GM19395 (cell line): ENCODE data around the gene LDLRAD2.
"Not testable (repeated sequence)": the region's sequence is repeated elsewhere in the genome, so short reads cannot be mapped to it uniquely, and the experiment has no call there.

Experiments used
- ATAC-seq: cut with Tn5 transposase; IDR thresholded peaks from one replicate; pipeline ENCODE4 v1.9.1; 2021; ENCODE audit warnings: mild to moderate bottlenecking, moderate library complexity; ENCODE audit not compliant: unreplicated experiment

Gene LDLRAD2

DNA sequence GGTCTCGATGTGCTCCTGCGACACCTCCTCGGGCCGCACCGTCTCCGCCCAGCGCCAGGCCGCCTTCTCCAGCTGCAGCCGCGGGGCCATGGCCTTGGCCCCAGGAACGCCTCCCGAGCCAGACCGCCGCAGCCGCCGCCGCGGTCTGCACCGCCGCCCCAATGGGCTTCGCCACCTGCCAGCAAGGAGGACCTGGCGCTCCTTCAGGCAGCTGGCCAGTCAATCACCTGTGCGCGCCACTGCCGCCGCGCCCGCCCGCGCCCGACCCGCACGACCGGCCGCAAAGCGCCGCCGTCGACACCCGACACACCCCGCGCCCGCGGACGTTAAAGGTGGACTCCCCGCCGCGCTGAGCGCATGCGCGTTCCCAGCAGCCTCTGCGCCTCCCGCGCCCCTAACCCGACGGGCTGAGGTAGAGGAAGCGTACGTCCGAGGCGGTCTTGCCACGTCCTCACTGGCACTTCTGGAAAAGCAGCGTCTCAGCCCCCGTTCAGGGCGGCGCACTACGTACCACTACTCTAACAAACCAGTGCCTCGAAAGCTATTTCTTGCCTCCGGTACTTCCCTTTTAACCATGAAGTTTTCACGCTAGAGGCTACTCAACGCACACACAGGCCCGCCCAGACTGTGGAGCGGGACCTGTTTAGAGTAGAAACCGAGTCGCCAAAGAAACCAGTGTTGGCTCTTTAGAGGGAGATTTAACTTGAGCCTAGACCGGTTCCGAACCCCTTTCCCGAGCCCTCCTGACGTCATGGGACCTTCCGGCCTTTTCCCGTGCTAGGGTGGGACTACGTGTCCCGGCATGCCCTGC, 29.0 kb upstream of the LDLRAD2 start, which contains the start of gene USP48:
TSS of gene USP48 (minus strand) at position 282 of the 811 bp plus-strand sequence. CDS start at position 90, 192 bp downstream.
- ATAC-seq: peak; percentile 65

DNA sequence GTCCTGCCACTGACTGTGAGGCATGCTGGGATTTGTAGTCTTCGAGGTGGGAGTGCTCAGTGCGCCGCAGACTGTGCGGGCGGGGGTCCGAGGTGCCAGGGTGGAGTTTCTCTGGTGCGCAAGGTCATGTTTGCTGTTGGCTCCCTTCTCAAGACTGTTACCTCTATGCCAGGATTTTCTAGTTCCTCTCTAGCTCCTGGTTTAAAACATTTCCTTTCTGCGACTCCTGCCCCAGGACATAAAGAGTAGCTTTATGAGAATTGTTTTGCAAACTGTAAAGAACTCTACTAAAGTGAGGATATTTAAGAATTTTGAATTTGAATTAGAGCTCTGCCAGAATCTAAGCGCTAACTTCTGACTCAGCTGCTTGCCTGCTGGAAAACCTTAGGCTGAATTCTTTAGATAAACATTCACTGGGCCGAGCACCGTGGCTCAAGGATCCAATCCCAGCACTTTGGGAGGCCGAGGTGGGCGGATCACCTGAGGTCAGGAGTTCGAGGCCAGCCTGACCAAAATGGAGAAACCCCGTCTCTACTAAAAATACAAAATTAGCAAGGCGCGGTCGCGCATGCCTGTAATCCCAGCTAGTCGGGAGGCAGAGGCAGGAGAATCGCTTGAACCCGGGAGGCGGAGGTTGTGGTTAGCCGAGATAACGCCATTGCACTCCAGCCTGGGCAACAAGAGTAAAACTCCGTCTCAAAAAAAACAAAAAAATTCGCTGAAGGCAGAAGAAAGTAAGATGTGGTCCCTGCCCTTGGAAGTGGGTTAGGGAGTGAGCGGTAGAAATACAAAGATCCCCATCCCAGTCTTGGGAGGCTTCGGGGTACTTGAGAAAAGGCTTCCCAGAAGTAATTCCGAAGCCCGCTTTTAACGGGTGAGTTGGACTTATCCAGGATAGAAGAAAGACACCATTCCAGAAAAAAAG, 28.1 kb upstream of the LDLRAD2 start:
- ATAC-seq: no peak

DNA sequence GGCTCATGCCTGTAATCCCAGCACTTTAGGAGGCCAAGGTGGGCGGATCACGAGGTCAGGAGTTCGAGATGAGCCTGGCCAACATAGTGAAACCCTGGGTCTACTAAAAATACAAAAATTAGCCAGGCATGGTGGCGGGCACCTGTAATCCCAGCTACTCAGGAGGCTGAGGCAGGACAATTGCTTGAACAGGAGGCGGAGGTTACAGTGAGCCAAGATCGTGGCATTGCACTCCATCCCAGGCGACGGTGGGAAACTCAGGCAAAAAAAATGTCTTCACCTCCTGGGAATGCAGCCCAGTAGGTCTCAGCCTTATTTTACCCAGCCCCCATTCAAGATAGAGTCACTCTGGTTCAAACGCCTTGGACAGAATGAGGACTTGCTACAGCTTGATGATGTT, 26.3 kb upstream of the LDLRAD2 start:
- ATAC-seq: not testable (repeated sequence)

DNA sequence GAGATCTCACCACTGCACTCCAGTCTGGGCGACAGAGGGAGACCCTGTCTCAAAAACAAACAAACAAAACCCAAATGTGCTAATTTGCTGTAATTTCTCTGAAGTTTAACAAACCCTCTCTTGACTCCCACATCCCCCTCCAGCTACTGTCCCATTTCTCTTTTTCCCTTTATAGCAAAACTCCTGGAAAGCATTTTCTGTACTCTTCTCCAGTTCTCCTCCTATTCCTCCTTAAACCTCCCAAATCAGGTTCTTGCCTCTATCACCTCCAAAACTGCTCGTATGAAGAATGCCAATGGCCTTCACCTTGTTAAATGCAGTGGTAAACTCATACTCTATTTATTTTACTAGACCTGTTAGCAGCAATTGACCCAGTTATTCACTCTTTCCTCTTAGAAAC, 25.4 kb upstream of the LDLRAD2 start:
- ATAC-seq: no peak

DNA sequence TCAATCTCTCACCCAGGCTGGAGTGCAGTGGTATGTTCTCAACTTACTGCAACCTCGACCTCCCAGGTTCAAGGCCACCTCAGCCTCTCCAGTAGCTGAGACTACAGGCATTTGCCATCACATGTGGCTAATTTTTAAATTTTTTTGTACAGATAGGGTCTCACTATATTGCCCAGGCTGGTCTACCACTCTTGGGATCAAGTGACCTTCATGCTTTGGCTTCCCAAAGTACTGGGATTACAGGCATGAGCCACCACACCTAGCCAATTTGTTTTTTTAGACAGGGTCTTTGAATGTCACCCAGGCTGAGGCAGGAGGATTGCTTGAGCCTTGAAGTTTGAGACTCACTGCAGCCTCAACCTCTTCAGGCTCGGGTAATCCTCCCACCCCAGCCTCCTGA, 19.0 kb upstream of the LDLRAD2 start:
- ATAC-seq: no peak

DNA sequence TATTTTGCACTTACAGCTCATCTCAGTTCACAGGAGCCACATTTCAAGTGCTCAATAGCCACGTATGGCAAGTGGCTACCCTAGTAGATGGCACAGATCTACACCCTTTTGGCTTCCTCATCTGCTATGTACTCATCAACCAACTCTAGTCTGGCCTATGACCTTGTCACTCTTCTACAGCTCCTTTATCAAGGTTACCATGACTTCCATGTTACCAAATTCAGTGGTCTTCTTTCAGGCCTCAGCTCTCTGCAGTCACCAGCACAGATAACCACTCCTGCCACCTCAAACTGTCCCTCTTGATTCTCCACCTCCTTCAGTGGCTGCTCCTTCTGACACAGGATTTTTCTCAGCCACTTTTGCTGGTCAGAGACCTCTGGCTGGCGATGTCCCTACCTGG, 17.4 kb upstream of the LDLRAD2 start:
- no peak for ATAC-seq

DNA sequence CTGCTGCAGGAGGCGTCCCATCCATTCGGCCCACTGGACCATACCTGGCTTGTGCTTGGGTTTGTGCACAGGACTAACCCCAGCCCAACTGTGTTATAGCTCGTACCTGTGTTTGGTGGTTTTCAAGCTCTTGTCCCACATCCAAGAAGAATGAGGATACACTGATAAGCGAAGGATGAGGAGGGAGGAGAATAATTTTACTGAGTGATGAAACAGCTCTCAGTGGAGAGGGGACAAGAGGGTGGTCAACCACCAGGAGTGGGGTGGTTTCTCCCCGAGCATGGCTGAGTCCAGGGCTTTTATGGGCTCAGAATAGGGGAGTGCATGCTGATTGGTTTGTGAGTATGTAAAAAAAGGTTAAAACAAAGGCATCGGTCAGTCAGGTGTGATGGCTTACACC, 17.0 kb upstream of the LDLRAD2 start:
- ATAC-seq: no peak

DNA sequence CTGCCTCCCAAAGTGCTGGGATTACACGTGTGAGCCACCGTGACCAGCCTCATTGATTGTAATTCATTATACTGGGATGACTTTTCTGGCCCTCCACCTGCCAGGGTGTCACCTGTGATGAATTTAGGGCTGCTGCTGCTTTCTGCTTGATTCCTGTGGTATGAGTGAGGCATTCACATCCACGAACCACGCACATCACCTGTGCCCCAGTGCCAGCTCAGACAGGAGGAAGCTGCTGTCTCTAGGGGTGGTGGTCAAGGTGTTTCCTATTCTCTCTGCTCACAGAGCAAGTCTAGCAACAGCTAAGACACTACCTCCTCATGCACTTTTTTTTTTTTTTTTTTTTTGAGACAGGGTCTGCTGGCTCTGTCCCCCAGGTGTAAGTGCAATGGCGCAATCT, 12.3 kb upstream of the LDLRAD2 start:
- ATAC-seq: no peak

DNA sequence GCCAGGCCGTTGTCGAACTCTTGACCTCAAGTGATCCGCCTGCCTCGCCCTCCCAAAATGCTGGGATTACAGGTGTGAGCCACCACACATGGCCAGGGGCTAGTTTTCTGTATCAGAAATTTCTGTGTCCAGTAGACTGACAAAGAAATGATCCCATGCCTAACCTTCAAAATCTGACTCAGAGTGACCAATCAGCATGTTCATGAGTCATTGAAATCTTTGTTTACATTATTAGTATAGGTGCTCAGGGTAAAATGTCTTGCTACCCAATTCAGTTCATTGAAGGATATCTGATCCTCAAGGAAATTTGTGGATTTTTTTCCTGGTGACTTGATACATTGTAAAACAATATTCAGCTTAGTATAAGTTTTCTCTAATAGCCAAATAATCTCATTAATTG, 11.0 kb upstream of the LDLRAD2 start:
- no peak for ATAC-seq

DNA sequence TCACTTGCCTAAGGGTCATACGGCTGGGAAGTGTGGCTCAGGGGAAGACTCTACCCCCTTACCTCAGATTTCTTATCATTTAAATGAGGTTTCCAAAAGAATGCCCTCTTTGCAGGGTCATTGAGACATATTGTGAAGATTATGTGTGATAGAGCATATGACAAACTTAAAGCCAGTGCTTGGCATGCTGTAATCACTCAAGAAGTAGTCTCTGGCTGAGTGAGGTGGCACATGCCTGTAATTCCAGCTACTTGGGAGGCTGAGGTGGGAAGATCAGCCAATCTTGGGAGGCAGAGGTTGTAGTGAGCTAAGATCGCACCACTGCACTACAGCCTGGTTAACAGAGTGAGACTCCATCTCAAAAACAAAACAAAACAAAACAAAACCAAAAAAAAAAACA, 7.5 kb upstream of the LDLRAD2 start:
- no peak for ATAC-seq

DNA sequence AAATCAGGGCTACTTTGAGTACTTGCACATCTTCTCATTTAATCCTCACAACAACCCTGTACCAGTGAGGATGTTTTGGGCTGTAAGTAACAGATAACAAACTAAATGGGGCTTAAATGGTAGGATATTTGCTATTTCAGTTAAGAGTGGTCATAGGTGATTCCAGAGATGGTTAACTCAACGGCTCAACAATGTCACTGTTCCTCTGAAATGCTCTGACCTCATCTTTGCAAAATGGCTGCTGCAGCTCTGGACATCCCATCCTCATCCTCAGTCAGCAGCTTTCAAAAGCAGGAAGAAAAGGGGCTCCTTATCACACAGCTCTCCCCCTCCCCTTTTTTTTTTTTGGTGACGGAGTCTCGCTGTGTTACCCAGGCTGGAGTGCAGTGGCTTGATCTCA, 1.5 kb downstream of the LDLRAD2 start:
- no peak for ATAC-seq

DNA sequence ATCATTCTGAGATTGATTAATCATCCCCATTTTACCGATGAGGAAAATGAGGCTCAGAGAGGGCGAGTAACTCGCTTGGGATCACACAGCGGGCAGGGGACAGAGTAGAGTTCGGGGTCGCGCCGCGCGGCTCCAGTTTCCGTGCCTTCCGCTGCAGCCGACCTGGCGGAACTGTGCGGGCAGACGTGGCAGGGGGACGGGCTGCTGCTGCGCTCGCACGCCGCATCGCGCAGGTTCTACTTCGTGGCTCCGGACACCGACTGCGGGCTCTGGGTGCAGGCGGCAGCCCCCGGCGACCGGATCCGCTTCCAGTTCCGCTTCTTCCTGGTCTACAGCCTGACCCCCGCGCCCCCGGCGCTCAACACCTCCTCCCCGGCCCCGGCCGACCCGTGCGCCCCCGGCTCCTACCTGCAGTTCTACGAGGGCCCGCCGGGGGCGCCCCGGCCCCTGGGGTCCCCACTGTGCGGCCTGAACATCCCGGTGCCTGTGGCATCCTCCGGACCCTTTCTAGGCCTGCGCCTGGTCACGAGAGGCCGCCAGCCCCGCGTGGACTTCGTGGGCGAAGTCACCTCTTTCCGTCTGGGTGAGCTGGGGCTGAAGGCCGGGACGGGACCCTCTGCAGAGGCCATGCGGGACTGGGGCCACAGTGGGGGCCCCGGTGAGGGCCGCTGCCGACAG, 2.3 kb downstream of the LDLRAD2 start:
- no peak for ATAC-seq

DNA sequence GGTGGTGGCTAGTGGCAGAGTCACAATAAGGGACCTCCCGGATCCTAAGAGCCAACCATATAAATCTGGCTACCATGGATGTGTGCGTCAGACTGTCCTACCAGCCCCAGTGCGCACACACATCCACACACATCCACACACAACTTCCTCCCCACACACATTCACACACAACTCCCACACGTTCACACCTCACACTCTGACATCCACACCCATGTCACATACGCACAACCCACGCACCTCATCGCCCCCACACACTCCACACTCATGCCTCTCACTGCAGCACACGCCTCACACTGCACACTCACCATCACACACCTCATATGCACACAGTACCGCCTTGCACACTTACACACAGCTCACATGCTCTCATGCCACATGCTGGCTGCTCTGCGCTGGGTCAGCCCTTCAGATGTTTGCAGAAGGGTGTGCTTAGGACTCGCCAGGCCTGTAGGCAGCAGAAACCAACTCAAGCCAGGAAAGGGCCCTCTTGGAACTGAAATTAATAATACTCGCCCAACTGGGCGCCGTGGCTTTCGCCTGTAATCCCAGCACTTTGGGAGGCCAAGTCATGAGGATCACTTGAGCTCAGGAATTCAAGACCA, 3.0 kb downstream of the LDLRAD2 start:
- ATAC-seq: no peak

DNA sequence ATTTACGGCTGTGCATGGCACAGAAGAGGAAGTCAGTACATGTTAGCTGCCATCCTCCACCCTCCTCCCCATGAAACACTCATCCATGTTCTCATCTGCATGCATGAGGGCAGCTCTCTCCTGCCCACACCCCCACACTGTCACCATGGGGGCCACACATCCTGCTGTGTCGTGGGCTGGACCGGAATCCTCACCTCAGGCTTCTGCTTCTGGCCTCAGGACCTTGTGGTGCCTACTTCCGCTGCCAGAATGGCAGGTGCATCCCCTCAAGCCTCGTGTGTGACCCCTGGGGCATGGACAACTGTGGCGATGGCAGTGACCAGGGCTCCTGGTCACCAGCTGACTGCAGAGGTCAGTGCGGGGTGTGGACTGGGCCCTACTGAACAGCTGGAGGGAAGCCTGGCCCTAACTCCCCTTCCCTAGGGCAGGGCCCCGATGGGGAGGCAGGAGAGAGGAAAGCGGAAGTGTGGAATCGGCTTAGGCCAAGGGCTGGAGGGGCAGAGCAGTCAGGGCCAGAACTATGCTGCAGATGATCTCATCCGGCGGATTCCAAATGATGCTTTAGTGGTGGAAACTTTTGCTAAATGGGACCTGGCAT, 3.8 kb downstream of the LDLRAD2 start:
- ATAC-seq: no peak

DNA sequence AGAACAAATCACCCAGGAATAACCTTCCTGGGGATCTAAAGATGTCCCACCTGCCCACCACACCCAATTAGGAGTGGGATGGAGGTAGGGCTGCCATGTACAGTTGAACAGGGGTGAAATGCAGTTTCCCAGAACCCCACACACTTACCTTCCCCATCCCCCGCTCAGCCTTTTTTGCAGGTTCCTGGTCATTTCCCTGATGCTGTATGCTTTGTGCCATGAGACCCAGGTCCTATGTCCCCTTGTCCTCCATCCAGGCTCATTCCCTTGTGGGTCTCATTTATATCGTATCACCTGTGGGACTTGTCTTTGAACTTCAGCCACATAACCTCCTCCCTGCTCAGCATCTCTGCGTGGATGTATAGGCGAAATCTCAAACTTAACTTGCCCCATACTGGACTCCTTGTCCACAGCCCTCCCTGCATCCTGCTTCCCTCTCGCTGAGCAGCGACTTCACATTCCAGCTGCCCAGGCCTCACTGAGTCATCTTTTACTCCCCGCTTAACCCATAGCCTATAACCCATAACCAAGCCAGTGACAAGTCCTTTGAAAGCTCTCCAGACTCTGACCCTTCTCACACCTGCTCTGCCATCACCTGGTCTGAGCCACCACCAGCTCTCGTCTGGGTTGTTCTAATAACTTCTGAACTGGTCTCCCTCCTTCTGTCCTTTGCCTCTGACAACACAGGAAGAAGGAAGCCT, 4.7 kb downstream of the LDLRAD2 start:
- no peak for ATAC-seq

DNA sequence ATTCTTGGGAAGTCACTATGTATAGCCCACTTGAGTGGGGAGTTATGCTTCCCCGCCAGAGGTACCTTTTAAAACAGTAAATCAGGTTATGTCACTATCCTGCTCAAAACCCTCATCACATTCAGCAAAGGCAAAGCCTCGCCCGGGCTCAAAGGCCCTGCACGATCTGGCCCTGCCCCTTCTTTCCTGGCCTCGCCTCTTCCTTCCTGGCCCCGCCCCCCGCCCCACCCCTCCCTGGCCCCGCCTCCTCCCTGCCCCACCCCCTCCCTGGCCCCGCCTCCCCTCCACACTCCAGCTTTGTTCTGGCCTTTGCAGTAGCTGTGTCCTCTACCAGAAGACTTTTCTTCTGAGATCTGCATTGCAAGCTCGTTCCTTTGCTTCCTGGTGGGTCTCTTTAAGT, 6.6 kb downstream of the LDLRAD2 start:
- no peak for ATAC-seq

DNA sequence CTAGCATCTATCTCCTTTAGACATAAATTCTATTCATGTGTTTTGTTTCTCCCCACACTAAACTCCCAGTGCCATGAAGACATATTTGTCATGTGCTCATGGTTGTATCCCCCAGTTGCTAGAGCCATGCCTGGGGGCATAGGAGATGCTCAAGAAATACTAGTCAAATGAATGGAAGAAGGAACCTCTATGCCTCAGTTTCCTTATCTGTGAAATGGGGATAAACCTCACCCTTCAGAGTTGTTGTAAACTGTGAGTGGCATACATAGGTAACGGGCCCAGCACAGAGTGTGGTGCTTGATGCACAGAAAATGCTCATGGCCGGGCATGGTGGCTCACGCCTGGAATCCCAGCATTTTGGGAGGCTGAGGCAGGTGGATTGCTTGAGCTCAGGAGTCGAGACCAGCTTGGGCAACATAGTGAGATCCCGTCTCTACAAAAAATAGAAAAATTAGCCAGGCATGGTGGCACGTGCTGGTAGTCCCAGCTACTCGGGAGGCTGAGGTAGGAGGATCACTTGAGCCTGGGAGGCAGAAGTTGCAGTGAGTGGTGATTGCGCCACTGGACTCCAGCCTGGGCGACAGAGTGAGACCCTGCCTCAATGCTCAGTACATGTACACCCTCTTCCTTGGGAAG, 8.7 kb downstream of the LDLRAD2 start:
- no peak for ATAC-seq

DNA sequence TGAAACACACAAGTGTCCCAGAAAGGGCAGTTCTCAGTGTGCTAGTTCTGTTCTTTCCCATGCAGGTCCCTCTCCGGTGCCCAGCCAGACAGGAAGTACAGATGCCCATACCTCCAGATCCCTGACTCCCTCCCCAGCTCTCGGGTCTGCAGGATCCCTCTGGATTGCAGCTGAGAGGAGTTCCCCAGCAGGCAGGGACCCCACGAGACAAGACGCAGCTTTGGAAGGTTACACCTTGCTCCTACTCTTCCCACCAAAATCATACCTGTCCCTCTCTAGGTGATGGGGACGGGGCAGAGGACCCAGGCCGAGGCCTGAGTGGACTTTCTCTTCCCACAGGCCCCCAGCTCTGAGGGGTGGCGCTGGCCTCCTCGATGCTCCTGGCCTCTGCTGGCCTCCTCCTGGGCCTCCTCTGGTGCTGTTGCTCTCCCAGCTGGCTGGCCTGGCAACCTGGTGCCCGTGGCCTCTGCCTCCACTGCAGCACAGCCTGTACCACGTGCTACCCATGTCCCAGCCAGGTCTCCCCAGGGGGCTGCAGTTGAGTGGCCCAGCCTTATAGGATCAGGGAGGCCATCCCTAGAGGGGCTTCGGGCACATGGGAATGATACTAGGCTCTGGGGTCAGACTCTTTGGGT, 9.4 kb downstream of the LDLRAD2 start:
- no peak for ATAC-seq

DNA sequence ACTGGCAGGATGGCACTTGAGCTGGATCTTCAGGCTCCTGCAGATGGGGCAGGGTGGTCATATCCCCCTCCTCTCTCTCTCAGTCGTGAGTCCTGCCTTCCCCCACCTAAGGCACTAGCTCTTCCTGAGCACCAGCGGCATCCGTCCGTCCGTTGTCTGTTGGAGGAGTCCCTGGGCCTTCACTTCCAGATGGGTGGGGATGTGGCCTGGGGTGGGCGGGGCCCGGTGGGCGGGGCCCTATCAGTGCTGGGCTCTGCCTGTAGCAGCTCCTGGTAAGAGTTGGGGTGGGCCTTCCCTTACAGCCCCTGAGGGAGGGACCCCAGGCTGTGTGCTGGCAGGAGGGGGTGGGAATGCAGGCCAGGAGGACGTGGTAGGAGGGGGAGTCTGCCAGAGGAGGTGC, 10.3 kb downstream of the LDLRAD2 start:
- no peak for ATAC-seq
